Effector memory CD4-positive, alpha-beta T cell (primary cell): Measurements from ENCODE around the gene CPVL.

Experiments used
- DNase-seq, 3 donors: peaks; one replicate each; pipeline ENCODE4 v3.0.0-alpha.2; 2020
- H3K27ac ChIP-seq: 2 replicates; pipeline ENCODE4 v1.7.0; 2013; ENCODE audit warnings: mild to moderate bottlenecking, low read length, moderate library complexity; ENCODE audit not compliant: insufficient read depth, poor library complexity, severe bottlenecking
- H3K27me3 ChIP-seq: replicated peaks from 2 replicates; pipeline ENCODE4 v1.7.0; 2013; ENCODE audit warnings: mild to moderate bottlenecking, low read length; ENCODE audit not compliant: insufficient read depth, control insufficient read depth, poor library complexity, severe bottlenecking
- H3K36me3 ChIP-seq: 2 replicates; pipeline ENCODE4 v1.7.0; 2013; ENCODE audit warnings: mild to moderate bottlenecking, low read length, moderate library complexity; ENCODE audit not compliant: control insufficient read depth, insufficient read depth
- H3K4me1 ChIP-seq: 2 replicates; pipeline ENCODE4 v1.7.0; 2013; ENCODE audit warnings: low read length, mild to moderate bottlenecking; ENCODE audit not compliant: control insufficient read depth, insufficient read depth, poor library complexity, severe bottlenecking
- H3K4me3 ChIP-seq: 2 replicates; pipeline ENCODE4 v1.7.0; 2013; ENCODE audit warnings: low read length, low read depth, mild to moderate bottlenecking; ENCODE audit not compliant: insufficient read depth, poor library complexity, severe bottlenecking
- H3K9me3 ChIP-seq: 2 replicates; pipeline ENCODE4 v1.7.0; 2013; ENCODE audit warnings: mild to moderate bottlenecking, low read length, moderate library complexity; ENCODE audit not compliant: control insufficient read depth

Gene CPVL

GRCh38 chr7:29184599-29184998 lies 38.3 kb upstream of the CPVL start:
- H3K9me3 ChIP-seq: no peaks in the 10 kb centered on the region
- H3K27me3 ChIP-seq: no peaks in the 10 kb centered on the region
- no peak overlapping the region for H3K27ac ChIP-seq
- H3K4me1 ChIP-seq: no peaks in the 10 kb centered on the region
- H3K4me3 ChIP-seq: no peak overlapping the region
- no peak for DNase-seq
- H3K36me3 ChIP-seq: no peaks in the 10 kb centered on the region

- Histone ChIP-seq H3K27ac (no peak overlapping the region), H3K4me1 (no peaks in the 10 kb centered on the region), H3K36me3 (no peaks in the 10 kb centered on the region), H3K27me3 (no peaks in the 10 kb centered on the region), H3K4me3 (no peak overlapping the region), H3K9me3 (no peaks in the 10 kb centered on the region)
- DNase-seq: no peak
Measured at GRCh38 chr7:29179115-29179514, 32.8 kb upstream of the CPVL start.

- Histone ChIP-seq H3K4me1 (no peaks in the 10 kb centered on the region), H3K4me3 (no peak overlapping the region), H3K9me3 (no peaks in the 10 kb centered on the region), H3K27ac (no peak overlapping the region), H3K36me3 (no peaks in the 10 kb centered on the region), H3K27me3 (no peaks in the 10 kb centered on the region)
- DNase-seq: no peak
Measured at GRCh38 chr7:29177963-29178600, 31.7 kb upstream of the CPVL start.

GRCh38 chr7:29173458-29173857 lies 27.1 kb upstream of the CPVL start:
- no peak for DNase-seq
- Histone ChIP-seq H3K9me3 (no peaks in the 10 kb centered on the region), H3K27me3 (no peaks in the 10 kb centered on the region)

GRCh38 chr7:29170781-29171180 lies 24.4 kb upstream of the CPVL start:
- H3K27me3 ChIP-seq: no peaks in the 10 kb centered on the region
- no peak overlapping the region for H3K27ac ChIP-seq
- no peaks in the 10 kb centered on the region for H3K4me1 ChIP-seq
- no peaks in the 10 kb centered on the region for H3K36me3 ChIP-seq
- H3K9me3 ChIP-seq: no peaks in the 10 kb centered on the region
- DNase-seq: no peak
- H3K4me3 ChIP-seq: no peak overlapping the region

More at GRCh38 chr7:29173458-29173857, 27.1 kb upstream of the CPVL start:
- Histone ChIP-seq H3K36me3 (no peaks in the 10 kb centered on the region), H3K4me1 (no peaks in the 10 kb centered on the region), H3K27ac (no peak overlapping the region), H3K4me3 (no peak overlapping the region)

GRCh38 chr7:29167721-29168120 lies 21.4 kb upstream of the CPVL start:
- Histone ChIP-seq H3K4me3 (no peak overlapping the region), H3K9me3 (no peaks in the 10 kb centered on the region), H3K4me1 (no peaks in the 10 kb centered on the region), H3K27me3 (no peaks in the 10 kb centered on the region), H3K36me3 (no peaks in the 10 kb centered on the region), H3K27ac (no peak overlapping the region)
- DNase-seq: no peak

GRCh38 chr7:29163854-29164253 lies 17.5 kb upstream of the CPVL start:
- Histone ChIP-seq H3K4me3 (no peak overlapping the region), H3K9me3 (no peaks in the 10 kb centered on the region), H3K36me3 (no peaks in the 10 kb centered on the region), H3K27ac (no peak overlapping the region), H3K4me1 (no peaks in the 10 kb centered on the region), H3K27me3 (no peaks in the 10 kb centered on the region)
- no peak for DNase-seq

- no peaks in the 10 kb centered on the region for H3K9me3 ChIP-seq
Measured at GRCh38 chr7:29162577-29162976, 16.2 kb upstream of the CPVL start.

GRCh38 chr7:29161231-29161630 lies 14.9 kb upstream of the CPVL start:
- no peak for DNase-seq
- Histone ChIP-seq H3K9me3 (no peaks in the 10 kb centered on the region), H3K36me3 (no peaks in the 10 kb centered on the region), H3K27me3 (no peaks in the 10 kb centered on the region), H3K27ac (no peak overlapping the region), H3K4me3 (no peak overlapping the region), H3K4me1 (no peaks in the 10 kb centered on the region)

More at GRCh38 chr7:29162577-29162976, 16.2 kb upstream of the CPVL start:
- no peaks in the 10 kb centered on the region for H3K4me1 ChIP-seq
- no peak overlapping the region for H3K4me3 ChIP-seq
- H3K27me3 ChIP-seq: no peaks in the 10 kb centered on the region
- H3K36me3 ChIP-seq: no peaks in the 10 kb centered on the region
- DNase-seq: no peak
- H3K27ac ChIP-seq: no peak overlapping the region

GRCh38 chr7:29160080-29160479 lies 13.7 kb upstream of the CPVL start:
- Histone ChIP-seq H3K27ac (no peak overlapping the region), H3K27me3 (no peaks in the 10 kb centered on the region), H3K4me1 (no peaks in the 10 kb centered on the region)

More at GRCh38 chr7:29160080-29160479, 13.7 kb upstream of the CPVL start:
- no peaks in the 10 kb centered on the region for H3K36me3 ChIP-seq
- no peaks in the 10 kb centered on the region for H3K9me3 ChIP-seq
- H3K4me3 ChIP-seq: no peak overlapping the region
- DNase-seq: no peak
